Measurements from ENCODE around the gene ITGA1.
"Not testable (repeated sequence)": the region's sequence is repeated elsewhere in the genome, so short reads cannot be mapped to it uniquely, and the experiment has no call there.

The ITGA1 gene

GRCh38 chr5:52938226-52938625 lies 150.5 kb downstream of the ITGA1 start:
- no peak overlapping the region for H3K27ac ChIP-seq
- DNase-seq (ENCODE audit: low read depth, low spot score) = no peak

GRCh38 chr5:52943285-52943684 lies 155.6 kb downstream of the ITGA1 start:
- DNase-seq (ENCODE audit: low read depth, low spot score) = no peak
- H3K27ac ChIP-seq = no peak overlapping the region

- no peak for DNase-seq (ENCODE audit: low read depth, low spot score)
- H3K27ac ChIP-seq = no peak overlapping the region
Observed at GRCh38 chr5:52943808-52944207, 156.1 kb downstream of the ITGA1 start.

GRCh38 chr5:52945040-52945439 lies 157.3 kb downstream of the ITGA1 start:
- DNase-seq (ENCODE audit: low read depth, low spot score) = no peak
- no peak overlapping the region for H3K27ac ChIP-seq

GRCh38 chr5:52947208-52947607 lies 159.5 kb downstream of the ITGA1 start:
- no peak overlapping the region for H3K27ac ChIP-seq
- DNase-seq (ENCODE audit: low read depth, low spot score) = no peak

GRCh38 chr5:52947851-52948250 lies 160.1 kb downstream of the ITGA1 start:
- no peak for DNase-seq (ENCODE audit: low read depth, low spot score)
- H3K27ac ChIP-seq = peak overlapping the region; percentile 64

- H3K27ac ChIP-seq = peak overlapping the region; percentile 64
- DNase-seq (ENCODE audit: low read depth, low spot score) = peak; percentile 31
Observed at GRCh38 chr5:52948418-52949076, 160.8 kb downstream of the ITGA1 start.

- DNase-seq (ENCODE audit: low read depth, low spot score) = no peak
- H3K27ac ChIP-seq = peak overlapping the region; percentile 48
Observed at GRCh38 chr5:52950686-52951085, 163.0 kb downstream of the ITGA1 start.

- no peak overlapping the region for H3K27ac ChIP-seq
- no peak for DNase-seq (ENCODE audit: low read depth, low spot score)
Observed at GRCh38 chr5:52952483-52952882, 164.8 kb downstream of the ITGA1 start.

GRCh38 chr5:52956014-52956413 lies 168.3 kb downstream of the ITGA1 start:
- no peak for DNase-seq (ENCODE audit: low read depth, low spot score)
- no peak overlapping the region for H3K27ac ChIP-seq

- no peak for DNase-seq (ENCODE audit: low read depth, low spot score)
- H3K27ac ChIP-seq = no peak overlapping the region
Observed at GRCh38 chr5:52956915-52957747, 169.4 kb downstream of the ITGA1 start.

- peak overlapping the region; percentile 47 for H3K27ac ChIP-seq
- peak; percentile 63 for DNase-seq (ENCODE audit: low read depth, low spot score)
Observed at GRCh38 chr5:52961274-52961681, 173.6 kb downstream of the ITGA1 start.

- no peak for DNase-seq (ENCODE audit: low read depth, low spot score)
- peak overlapping the region; percentile 43 for H3K27ac ChIP-seq
Observed at GRCh38 chr5:52963636-52964035, 175.9 kb downstream of the ITGA1 start.

- H3K27ac ChIP-seq = peak overlapping the region; percentile 43
- DNase-seq (ENCODE audit: low read depth, low spot score) = no peak
Observed at GRCh38 chr5:52964138-52964537, 176.4 kb downstream of the ITGA1 start.

GRCh38 chr5:52976157-52976556 lies 188.4 kb downstream of the ITGA1 start:
- not testable (repeated sequence) for DNase-seq (ENCODE audit: low read depth, low spot score); H3K27ac ChIP-seq

- no peak for DNase-seq (ENCODE audit: low read depth, low spot score)
- no peak overlapping the region for H3K27ac ChIP-seq
Observed at GRCh38 chr5:52977264-52977897, 189.7 kb downstream of the ITGA1 start.

GRCh38 chr5:52981507-52981906 lies 193.8 kb downstream of the ITGA1 start:
- DNase-seq (ENCODE audit: low read depth, low spot score) = no peak
- no peak overlapping the region for H3K27ac ChIP-seq

- peak overlapping the region; percentile 95 for H3K27ac ChIP-seq
Observed at GRCh38 chr5:52983731-52984636, 196.3 kb downstream of the ITGA1 start.

GRCh38 chr5:52985306-52985705 lies 197.6 kb downstream of the ITGA1 start:
- peak; percentile 80 for DNase-seq (ENCODE audit: low read depth, low spot score)
- H3K27ac ChIP-seq = peak overlapping the region; percentile 95

More at GRCh38 chr5:52983731-52984636, 196.3 kb downstream of the ITGA1 start:
- DNase-seq (ENCODE audit: low read depth, low spot score) = peak; percentile 37

GRCh38 chr5:52987711-52988331 lies 200.1 kb downstream of the ITGA1 start:
- peak overlapping the region; percentile 95 for H3K27ac ChIP-seq
- DNase-seq (ENCODE audit: low read depth, low spot score) = peak; percentile 98

Data from epithelial cell of prostate (primary cell).